Mammary epithelial cell (primary cell): ENCODE data around the gene MEGF8.
A peak's percentile ranks its signal among the peaks of the same experiment; 100 is the strongest.

Source experiments
- EZH2 ChIP-seq: IDR thresholded peaks from 2 replicates; pipeline ENCODE4 v1.6.1; 2012; ENCODE audit warnings: low read length, inconsistent platforms, borderline replicate concordance
- TF ChIP-seq, protein P1 (sequence below), 2 donors: IDR thresholded peaks in 1 of 2; conservative IDR thresholded peaks in 1 of 2; 2 replicates each; pipeline ENCODE4 v1.5.1; 2011 to 2012; ENCODE audit warnings: inconsistent platforms in 2 of 2, low read length in 2 of 2, mild to moderate bottlenecking in 2 of 2, control low read depth in 1 of 2, low read depth in 1 of 2; ENCODE audit not compliant: insufficient read depth in 1 of 2; ENCODE audit errors: extremely low read depth in 1 of 2

DNA sequence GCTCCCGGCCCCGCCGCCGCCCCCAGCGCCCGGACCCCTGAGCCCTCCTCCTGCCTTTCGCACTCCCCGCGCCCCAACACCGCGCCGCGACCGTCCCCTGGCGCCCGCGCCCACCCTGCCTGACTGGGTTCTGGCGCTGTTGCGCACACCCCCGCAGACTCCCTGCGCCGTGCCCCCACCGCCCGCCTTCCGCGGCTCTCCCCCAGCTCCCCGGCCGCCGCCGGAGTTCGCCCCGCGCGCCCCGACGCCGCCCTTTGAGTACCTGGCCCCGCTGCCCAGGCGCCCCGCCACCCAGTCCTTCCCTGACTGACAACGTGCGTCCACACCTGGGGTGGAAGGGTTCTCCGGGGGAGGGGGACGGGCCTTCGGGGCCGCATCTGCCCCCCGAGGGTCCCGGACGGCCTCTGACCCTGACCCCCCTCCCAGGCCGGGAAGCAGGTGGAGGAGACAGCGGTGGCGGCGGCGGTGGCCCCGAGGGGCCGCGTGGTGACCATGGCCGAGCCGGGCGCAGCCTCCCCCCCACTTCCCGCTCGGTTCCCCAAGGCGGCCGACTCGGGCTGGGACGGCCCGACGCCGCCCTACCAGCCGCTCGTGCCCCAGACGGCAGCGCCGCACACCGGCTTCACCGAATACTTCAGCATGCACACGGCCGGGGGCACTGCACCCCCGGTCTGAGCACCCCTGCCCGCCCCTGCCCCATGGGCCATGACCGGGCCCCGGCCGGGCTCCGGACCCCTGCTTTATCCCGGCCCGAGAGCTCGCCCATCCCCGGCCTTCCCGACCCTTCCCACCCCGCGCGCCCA, 1.4 kb upstream of the MEGF8 start:
- TF ChIP-seq, protein P1, sequence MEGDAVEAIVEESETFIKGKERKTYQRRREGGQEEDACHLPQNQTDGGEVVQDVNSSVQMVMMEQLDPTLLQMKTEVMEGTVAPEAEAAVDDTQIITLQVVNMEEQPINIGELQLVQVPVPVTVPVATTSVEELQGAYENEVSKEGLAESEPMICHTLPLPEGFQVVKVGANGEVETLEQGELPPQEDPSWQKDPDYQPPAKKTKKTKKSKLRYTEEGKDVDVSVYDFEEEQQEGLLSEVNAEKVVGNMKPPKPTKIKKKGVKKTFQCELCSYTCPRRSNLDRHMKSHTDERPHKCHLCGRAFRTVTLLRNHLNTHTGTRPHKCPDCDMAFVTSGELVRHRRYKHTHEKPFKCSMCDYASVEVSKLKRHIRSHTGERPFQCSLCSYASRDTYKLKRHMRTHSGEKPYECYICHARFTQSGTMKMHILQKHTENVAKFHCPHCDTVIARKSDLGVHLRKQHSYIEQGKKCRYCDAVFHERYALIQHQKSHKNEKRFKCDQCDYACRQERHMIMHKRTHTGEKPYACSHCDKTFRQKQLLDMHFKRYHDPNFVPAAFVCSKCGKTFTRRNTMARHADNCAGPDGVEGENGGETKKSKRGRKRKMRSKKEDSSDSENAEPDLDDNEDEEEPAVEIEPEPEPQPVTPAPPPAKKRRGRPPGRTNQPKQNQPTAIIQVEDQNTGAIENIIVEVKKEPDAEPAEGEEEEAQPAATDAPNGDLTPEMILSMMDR (conservative IDR thresholded peaks at IDR 0.05 in 1 of 2, IDR thresholded peaks at IDR 0.05 in 1 of 2; ENCODE audit: extremely low read depth in 1 of 2, insufficient read depth in 1 of 2, low read depth in 1 of 2, low read length in 2 of 2), result peak in 1 of 2 donors; percentile 34
- TF ChIP-seq EZH2, result no peak
